HL-60 (cell line): ENCODE measurements around the gene GMCL2.

Experiments
- CTCF ChIP-seq: IDR thresholded peaks from one replicate; pipeline ENCODE4 v1.5.1; 2011; ENCODE audit warnings: low read length, control low read depth, inconsistent platforms; ENCODE audit not compliant: insufficient read depth
- GABPA ChIP-seq: IDR thresholded peaks from 2 replicates; pipeline ENCODE4 v1.6.1; 2012; ENCODE audit warnings: low read depth
- POLR2AphosphoS5 ChIP-seq: IDR thresholded peaks from 2 replicates; pipeline ENCODE4 v1.6.1; 2012; ENCODE audit warnings: low read depth
- REST ChIP-seq: IDR thresholded peaks from 2 replicates; pipeline ENCODE4 v1.6.1; 2012; ENCODE audit warnings: low read depth; ENCODE audit not compliant: insufficient replicate concordance
- SPI1 ChIP-seq: IDR thresholded peaks from 2 replicates; pipeline ENCODE4 v1.6.1; 2012; ENCODE audit warnings: low read depth, mild to moderate bottlenecking, borderline replicate concordance

DNA sequence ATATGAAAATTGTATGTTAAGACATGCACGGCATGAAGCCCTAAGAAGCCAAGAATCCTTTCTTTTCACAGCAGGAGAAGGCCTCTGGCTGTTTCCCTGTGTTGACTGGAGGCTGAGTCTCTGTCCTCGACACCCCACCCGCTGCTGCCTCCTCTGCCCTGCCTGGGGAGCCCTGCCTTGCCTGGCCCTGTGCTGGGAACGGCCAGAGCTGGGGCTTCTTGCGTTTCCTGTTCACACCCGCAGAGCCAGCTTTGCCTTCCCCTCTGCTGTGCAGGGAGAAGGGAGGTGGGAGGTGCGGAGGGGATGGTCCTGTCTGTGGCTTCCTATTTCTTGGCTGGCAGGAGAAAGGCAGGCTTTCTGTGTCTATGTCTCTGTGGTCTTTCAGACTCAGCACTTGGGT is 6.9 kb upstream of the GMCL2 start:
- TF ChIP-seq CTCF (no peak), POLR2AphosphoS5 (0 out of 2 replicates have a peak, but pooled peaks have one; percentile 26), REST (no peak), SPI1 (peak; percentile 60; the same call in 1 of the 2 replicates), GABPA (no peak)
